ENCODE data around the gene HTR3E.
"Not testable (repeated sequence)": the region's sequence is repeated elsewhere in the genome, so short reads cannot be mapped to it uniquely, and the experiment has no call there.

Gene HTR3E

GRCh38 chr3:184116017-184116416, 19.2 kb downstream of the HTR3E start:
- no peak overlapping the region for H3K9ac ChIP-seq (ENCODE audit: low read length)
- H3K9me2 ChIP-seq (replicated peaks; ENCODE audit: insufficient read depth, low read length), result no peaks in the 10 kb centered on the region
- H2AFZ ChIP-seq (ENCODE audit: low read depth, low read length, severe bottlenecking), result no peak overlapping the region
- H3K4me3 ChIP-seq (ENCODE audit: insufficient read depth, low read length, poor library complexity, severe bottlenecking), result no peak overlapping the region
- no peak for TF ChIP-seq EZH2phosphoT487 (conservative IDR thresholded peaks at IDR 0.05; ENCODE audit: low read length)
- TF ChIP-seq CTCF (IDR thresholded peaks at IDR 0.05; ENCODE audit: insufficient read depth, low read length, poor library complexity, severe bottlenecking), result no peak
- H3K27me3 ChIP-seq (ENCODE audit: low read length), result no peaks in the 10 kb centered on the region
- H3K4me2 ChIP-seq (ENCODE audit: low read depth, low read length, poor library complexity, severe bottlenecking), result no peak overlapping the region
- no peaks in the 10 kb centered on the region for H3K9me3 ChIP-seq (ENCODE audit: insufficient read depth, low read length)
- no peaks in the 10 kb centered on the region for H3K79me2 ChIP-seq (ENCODE audit: insufficient read depth, low read length)
- H3F3A ChIP-seq (ENCODE audit: insufficient read depth), result no peaks in the 10 kb centered on the region
- no peaks in the 10 kb centered on the region for H4K20me1 ChIP-seq (ENCODE audit: low read depth, low read length)
- no peak overlapping the region for H3K27ac ChIP-seq (ENCODE audit: low read depth, low read length)
- no peaks in the 10 kb centered on the region for H3K36me3 ChIP-seq (ENCODE audit: low read length)

GRCh38 chr3:184117636-184118035, 20.8 kb downstream of the HTR3E start:
- H3K9me2 ChIP-seq (replicated peaks; ENCODE audit: insufficient read depth, low read length), result no peaks in the 10 kb centered on the region
- H3K27ac ChIP-seq (ENCODE audit: low read depth, low read length), result no peak overlapping the region
- H3K4me2 ChIP-seq (ENCODE audit: low read depth, low read length, poor library complexity, severe bottlenecking), result no peak overlapping the region
- no peaks in the 10 kb centered on the region for H3K9me3 ChIP-seq (ENCODE audit: insufficient read depth, low read length)
- no peaks in the 10 kb centered on the region for H3K36me3 ChIP-seq (ENCODE audit: low read length)
- no peaks in the 10 kb centered on the region for H3K27me3 ChIP-seq (ENCODE audit: low read length)
- H3K4me3 ChIP-seq (ENCODE audit: insufficient read depth, low read length, poor library complexity, severe bottlenecking), result no peak overlapping the region
- no peaks in the 10 kb centered on the region for H3K79me2 ChIP-seq (ENCODE audit: insufficient read depth, low read length)
- H3F3A ChIP-seq (ENCODE audit: insufficient read depth), result no peaks in the 10 kb centered on the region
- TF ChIP-seq CTCF (IDR thresholded peaks at IDR 0.05; ENCODE audit: insufficient read depth, low read length, poor library complexity, severe bottlenecking), result no peak
- no peak for TF ChIP-seq EZH2phosphoT487 (conservative IDR thresholded peaks at IDR 0.05; ENCODE audit: low read length)
- H2AFZ ChIP-seq (ENCODE audit: low read depth, low read length, severe bottlenecking), result no peak overlapping the region
- no peaks in the 10 kb centered on the region for H4K20me1 ChIP-seq (ENCODE audit: low read depth, low read length)
- H3K9ac ChIP-seq (ENCODE audit: low read length), result no peak overlapping the region

- not testable (repeated sequence) for H3K4me3 ChIP-seq (ENCODE audit: insufficient read depth, low read length, poor library complexity, severe bottlenecking); H2AFZ ChIP-seq (ENCODE audit: low read depth, low read length, severe bottlenecking); H4K20me1 ChIP-seq (ENCODE audit: low read depth, low read length); H3K9me3 ChIP-seq (ENCODE audit: insufficient read depth, low read length); H3K9me2 ChIP-seq (replicated peaks; ENCODE audit: insufficient read depth, low read length); H3K4me2 ChIP-seq (ENCODE audit: low read depth, low read length, poor library complexity, severe bottlenecking); H3K36me3 ChIP-seq (ENCODE audit: low read length); H3K9ac ChIP-seq (ENCODE audit: low read length); H3F3A ChIP-seq (ENCODE audit: insufficient read depth); H3K27ac ChIP-seq (ENCODE audit: low read depth, low read length); H3K27me3 ChIP-seq (ENCODE audit: low read length); H3K79me2 ChIP-seq (ENCODE audit: insufficient read depth, low read length)
These were observed 24.2 kb downstream of the HTR3E start for GRCh38 chr3:184121031-184121430.

GRCh38 chr3:184126006-184126405, 29.1 kb downstream of the HTR3E start:
- Histone ChIP-seq H3K36me3 (ENCODE audit: low read length) (no peaks in the 10 kb centered on the region), H2AFZ (ENCODE audit: low read depth, low read length, severe bottlenecking) (no peak overlapping the region), H3K27me3 (ENCODE audit: low read length) (no peaks in the 10 kb centered on the region), H3K9ac (ENCODE audit: low read length) (no peak overlapping the region), H3K9me2 (replicated peaks; ENCODE audit: insufficient read depth, low read length) (no peaks in the 10 kb centered on the region), H4K20me1 (ENCODE audit: low read depth, low read length) (no peaks in the 10 kb centered on the region), H3K4me3 (ENCODE audit: insufficient read depth, low read length, poor library complexity, severe bottlenecking) (no peak overlapping the region), H3K27ac (ENCODE audit: low read depth, low read length) (no peak overlapping the region), H3K9me3 (ENCODE audit: insufficient read depth, low read length) (no peaks in the 10 kb centered on the region), H3F3A (ENCODE audit: insufficient read depth) (no peaks in the 10 kb centered on the region), H3K4me2 (ENCODE audit: low read depth, low read length, poor library complexity, severe bottlenecking) (no peak overlapping the region), H3K79me2 (ENCODE audit: insufficient read depth, low read length) (no peaks in the 10 kb centered on the region)
- TF ChIP-seq EZH2phosphoT487 (conservative IDR thresholded peaks at IDR 0.05; ENCODE audit: low read length) (no peak), CTCF (IDR thresholded peaks at IDR 0.05; ENCODE audit: insufficient read depth, low read length, poor library complexity, severe bottlenecking) (no peak)
